Measurements from ENCODE around the gene ANO2.

The ANO2 gene

GRCh38 chr12:5723711-5724252 is 221.3 kb downstream of the ANO2 start:
- H3K9ac ChIP-seq (ENCODE audit: insufficient read length, low read depth), result no peak overlapping the region

GRCh38 chr12:5723071-5723470 is 222.0 kb downstream of the ANO2 start:
- Histone ChIP-seq H3K9ac (ENCODE audit: insufficient read length, low read depth) (no peak overlapping the region), H3K9me3 (ENCODE audit: insufficient read depth, low read length) (no peaks in the 10 kb centered on the region), H3K36me3 (ENCODE audit: insufficient read depth, insufficient read length, low read length) (no peaks in the 10 kb centered on the region), H3K4me3 (ENCODE audit: insufficient read length, low read depth) (no peak overlapping the region), H3K27me3 (ENCODE audit: insufficient read depth, insufficient read length) (no peaks in the 10 kb centered on the region), H3K4me1 (ENCODE audit: insufficient read depth, insufficient read length) (no peaks in the 10 kb centered on the region)
- no peak for DNase-seq (ENCODE audit: low read depth, low spot score)
- TF ChIP-seq YY1 (IDR thresholded peaks at IDR 0.05; ENCODE audit: insufficient read depth, insufficient read length) (no peak), ZNF274 (IDR thresholded peaks at IDR 0.05; ENCODE audit: low read depth, low read length) (no peak), SUZ12 (IDR thresholded peaks at IDR 0.05; ENCODE audit: extremely low read depth, insufficient read depth, insufficient read length) (no peak)

More at GRCh38 chr12:5723711-5724252, 221.3 kb downstream of the ANO2 start:
- no peaks in the 10 kb centered on the region for H3K9me3 ChIP-seq (ENCODE audit: insufficient read depth, low read length)
- no peaks in the 10 kb centered on the region for H3K4me1 ChIP-seq (ENCODE audit: insufficient read depth, insufficient read length)
- DNase-seq (ENCODE audit: low read depth, low spot score), result no peak
- H3K27me3 ChIP-seq (ENCODE audit: insufficient read depth, insufficient read length), result no peaks in the 10 kb centered on the region
- no peaks in the 10 kb centered on the region for H3K36me3 ChIP-seq (ENCODE audit: insufficient read depth, insufficient read length, low read length)
- no peak for TF ChIP-seq ZNF274 (IDR thresholded peaks at IDR 0.05; ENCODE audit: low read depth, low read length)
- TF ChIP-seq YY1 (IDR thresholded peaks at IDR 0.05; ENCODE audit: insufficient read depth, insufficient read length), result no peak
- no peak for TF ChIP-seq SUZ12 (IDR thresholded peaks at IDR 0.05; ENCODE audit: extremely low read depth, insufficient read depth, insufficient read length)
- H3K4me3 ChIP-seq (ENCODE audit: insufficient read length, low read depth), result no peak overlapping the region

- no peak overlapping the region for H3K4me3 ChIP-seq (ENCODE audit: insufficient read length, low read depth)
- H3K27me3 ChIP-seq (ENCODE audit: insufficient read depth, insufficient read length), result no peaks in the 10 kb centered on the region
- no peaks in the 10 kb centered on the region for H3K9me3 ChIP-seq (ENCODE audit: insufficient read depth, low read length)
- DNase-seq (ENCODE audit: low read depth, low spot score), result no peak
- H3K9ac ChIP-seq (ENCODE audit: insufficient read length, low read depth), result no peak overlapping the region
- H3K4me1 ChIP-seq (ENCODE audit: insufficient read depth, insufficient read length), result no peaks in the 10 kb centered on the region
- TF ChIP-seq ZNF274 (IDR thresholded peaks at IDR 0.05; ENCODE audit: low read depth, low read length) (no peak), YY1 (IDR thresholded peaks at IDR 0.05; ENCODE audit: insufficient read depth, insufficient read length) (no peak)
- H3K36me3 ChIP-seq (ENCODE audit: insufficient read depth, insufficient read length, low read length), result no peaks in the 10 kb centered on the region
Observed at GRCh38 chr12:5720381-5721005, 224.6 kb downstream of the ANO2 start.

- no peak for DNase-seq (ENCODE audit: low read depth, low spot score)
- Histone ChIP-seq H3K9me3 (ENCODE audit: insufficient read depth, low read length) (no peaks in the 10 kb centered on the region), H3K27me3 (ENCODE audit: insufficient read depth, insufficient read length) (no peaks in the 10 kb centered on the region), H3K36me3 (ENCODE audit: insufficient read depth, insufficient read length, low read length) (no peaks in the 10 kb centered on the region), H3K9ac (ENCODE audit: insufficient read length, low read depth) (no peak overlapping the region), H3K4me1 (ENCODE audit: insufficient read depth, insufficient read length) (no peaks in the 10 kb centered on the region), H3K4me3 (ENCODE audit: insufficient read length, low read depth) (no peak overlapping the region)
- no peak for TF ChIP-seq SUZ12 (IDR thresholded peaks at IDR 0.05; ENCODE audit: extremely low read depth, insufficient read depth, insufficient read length)
- TF ChIP-seq YY1 (IDR thresholded peaks at IDR 0.05; ENCODE audit: insufficient read depth, insufficient read length), result no peak
- TF ChIP-seq ZNF274 (IDR thresholded peaks at IDR 0.05; ENCODE audit: low read depth, low read length), result no peak
Observed at GRCh38 chr12:5718680-5719079, 226.4 kb downstream of the ANO2 start.

GRCh38 chr12:5718073-5718472 is 227.0 kb downstream of the ANO2 start:
- Histone ChIP-seq H3K4me1 (ENCODE audit: insufficient read depth, insufficient read length) (no peaks in the 10 kb centered on the region), H3K9ac (ENCODE audit: insufficient read length, low read depth) (no peak overlapping the region), H3K36me3 (ENCODE audit: insufficient read depth, insufficient read length, low read length) (no peaks in the 10 kb centered on the region), H3K9me3 (ENCODE audit: insufficient read depth, low read length) (no peaks in the 10 kb centered on the region), H3K4me3 (ENCODE audit: insufficient read length, low read depth) (no peak overlapping the region), H3K27me3 (ENCODE audit: insufficient read depth, insufficient read length) (no peaks in the 10 kb centered on the region)
- no peak for DNase-seq (ENCODE audit: low read depth, low spot score)
- no peak for TF ChIP-seq YY1 (IDR thresholded peaks at IDR 0.05; ENCODE audit: insufficient read depth, insufficient read length)
- no peak for TF ChIP-seq SUZ12 (IDR thresholded peaks at IDR 0.05; ENCODE audit: extremely low read depth, insufficient read depth, insufficient read length)
- no peak for TF ChIP-seq ZNF274 (IDR thresholded peaks at IDR 0.05; ENCODE audit: low read depth, low read length)

DNA sequence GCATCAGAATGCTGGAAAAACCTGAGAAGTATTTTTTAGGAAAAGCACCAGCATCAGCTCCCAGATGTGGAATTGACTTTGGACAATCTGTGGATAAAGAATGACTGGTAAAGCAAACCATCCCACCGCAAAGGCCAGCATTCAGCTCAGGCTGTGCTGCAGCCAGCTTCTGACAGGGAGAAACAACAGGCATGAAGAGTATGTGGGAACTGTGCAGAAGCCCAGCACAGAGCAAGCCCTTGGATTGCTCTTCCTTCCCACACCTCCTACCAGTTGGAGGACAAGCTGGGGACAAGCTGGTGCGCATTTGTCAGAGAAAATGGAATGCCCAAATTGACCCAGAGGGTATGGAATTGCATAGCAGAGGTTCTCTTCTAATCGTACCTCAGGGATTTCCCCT is 228.1 kb downstream of the ANO2 start:
- DNase-seq (ENCODE audit: low read depth, low spot score), result no peak
- TF ChIP-seq ZNF274 (IDR thresholded peaks at IDR 0.05; ENCODE audit: low read depth, low read length), result no peak
- no peak for TF ChIP-seq SUZ12 (IDR thresholded peaks at IDR 0.05; ENCODE audit: extremely low read depth, insufficient read depth, insufficient read length)
- no peak for TF ChIP-seq YY1 (IDR thresholded peaks at IDR 0.05; ENCODE audit: insufficient read depth, insufficient read length)

DNA sequence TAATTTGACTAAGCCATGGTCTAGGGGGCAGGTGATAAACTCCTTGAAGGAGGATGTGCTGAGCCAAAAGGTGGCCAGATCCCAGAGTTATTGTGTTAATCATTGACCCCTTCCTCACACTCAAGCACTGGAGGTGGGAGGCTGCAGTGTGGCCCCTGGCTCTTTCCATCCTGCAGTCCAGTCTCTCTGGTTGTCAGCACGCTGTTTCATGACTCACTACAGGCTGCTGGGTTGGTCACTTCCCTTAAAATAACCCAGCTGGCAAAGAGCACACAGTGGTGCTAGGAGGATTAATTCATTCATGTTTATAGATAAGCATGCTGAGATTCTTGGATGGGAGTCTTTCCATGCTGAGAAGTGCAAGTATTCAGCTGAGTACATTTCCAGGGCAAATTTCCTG is 228.9 kb downstream of the ANO2 start:
- Histone ChIP-seq H3K27me3 (ENCODE audit: insufficient read depth, insufficient read length) (no peaks in the 10 kb centered on the region), H3K9me3 (ENCODE audit: insufficient read depth, low read length) (no peaks in the 10 kb centered on the region), H3K4me1 (ENCODE audit: insufficient read depth, insufficient read length) (no peaks in the 10 kb centered on the region), H3K36me3 (ENCODE audit: insufficient read depth, insufficient read length, low read length) (no peaks in the 10 kb centered on the region), H3K9ac (ENCODE audit: insufficient read length, low read depth) (no peak overlapping the region), H3K4me3 (ENCODE audit: insufficient read length, low read depth) (no peak overlapping the region)
- no peak for DNase-seq (ENCODE audit: low read depth, low spot score)
- no peak for TF ChIP-seq SUZ12 (IDR thresholded peaks at IDR 0.05; ENCODE audit: extremely low read depth, insufficient read depth, insufficient read length)
- TF ChIP-seq ZNF274 (IDR thresholded peaks at IDR 0.05; ENCODE audit: low read depth, low read length), result no peak
- no peak for TF ChIP-seq YY1 (IDR thresholded peaks at IDR 0.05; ENCODE audit: insufficient read depth, insufficient read length)

More for the DNA sequence above, 228.1 kb downstream of the ANO2 start:
- Histone ChIP-seq H3K36me3 (ENCODE audit: insufficient read depth, insufficient read length, low read length) (no peaks in the 10 kb centered on the region), H3K4me3 (ENCODE audit: insufficient read length, low read depth) (no peak overlapping the region), H3K9ac (ENCODE audit: insufficient read length, low read depth) (no peak overlapping the region), H3K4me1 (ENCODE audit: insufficient read depth, insufficient read length) (no peaks in the 10 kb centered on the region), H3K9me3 (ENCODE audit: insufficient read depth, low read length) (no peaks in the 10 kb centered on the region), H3K27me3 (ENCODE audit: insufficient read depth, insufficient read length) (no peaks in the 10 kb centered on the region)
